T1000 (cell line): ENCODE results near the gene NCL.
A peak's percentile ranks its signal among the peaks of the same experiment; 100 is the strongest.
"Not testable (repeated sequence)": the region's sequence is repeated elsewhere in the genome, so short reads cannot be mapped to it uniquely, and the experiment has no call there.

Experiments used
- DNase-seq: peaks from one replicate; lab custom pipeline; 2025; ENCODE audit warnings: mixed read lengths; lab: John Stamatoyannopoulos, UW

NCL gene

DNA sequence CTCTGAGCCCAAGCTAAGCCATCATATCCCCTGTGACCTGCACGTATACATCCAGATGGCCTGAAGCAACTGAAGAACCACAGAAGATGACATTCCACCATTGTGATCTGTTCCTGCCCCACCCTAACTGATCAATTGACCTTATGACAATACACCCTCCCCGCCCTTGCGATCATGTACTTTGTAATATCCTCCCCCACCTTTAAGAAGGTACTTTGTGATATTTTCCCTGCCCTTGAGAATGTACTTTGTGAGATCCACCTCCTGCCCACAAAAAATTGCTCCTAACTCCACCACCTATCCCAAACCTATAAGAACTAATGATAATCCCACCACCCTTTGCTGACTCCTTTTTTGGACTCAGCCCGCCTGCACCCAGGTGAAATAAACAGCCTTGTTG is 33.8 kb downstream of the NCL start:
- not testable (repeated sequence) for DNase-seq

- no peak for DNase-seq
Measured at GRCh38 chr2:231429901-231430300, 34.4 kb downstream of the NCL start.

DNA sequence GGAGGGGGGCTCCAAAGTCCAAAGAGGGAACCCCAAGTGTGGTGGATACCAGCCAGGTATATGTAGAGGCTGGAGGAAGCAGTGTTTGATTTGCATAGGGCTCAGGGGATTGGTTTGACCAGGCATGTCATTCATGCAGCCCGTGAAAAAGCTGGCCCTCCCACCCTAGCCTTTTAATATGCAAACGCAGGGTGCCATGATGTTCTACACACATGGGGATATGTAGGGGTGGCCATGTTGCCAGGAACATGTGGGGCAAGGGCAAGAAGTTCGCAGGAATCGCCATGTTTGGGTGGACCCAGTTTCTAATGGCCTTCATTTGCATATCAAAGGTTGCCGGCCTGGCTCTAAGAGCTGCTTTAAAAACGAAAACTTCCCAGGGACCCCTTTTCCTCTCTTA is 35.1 kb downstream of the NCL start:
- no peak for DNase-seq

DNA sequence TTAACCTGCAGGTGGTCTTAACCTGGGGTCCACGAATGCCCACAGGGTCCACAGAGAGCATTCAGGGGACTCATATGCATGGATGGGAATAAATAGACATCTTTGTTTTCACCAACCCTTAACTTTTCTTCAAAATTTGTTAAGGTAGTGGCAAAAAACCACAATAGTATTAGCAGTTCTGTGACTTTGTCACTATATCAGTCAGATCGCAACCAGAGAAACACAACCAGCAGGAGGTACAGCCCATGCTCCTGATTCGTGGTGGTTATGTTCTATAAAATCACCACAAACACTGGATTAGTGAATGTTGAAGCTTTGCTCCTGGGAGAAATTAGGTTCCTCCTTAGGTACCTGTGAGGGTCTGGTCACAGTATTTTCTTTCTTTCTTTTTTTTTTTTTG is 37.2 kb downstream of the NCL start:
- DNase-seq, result no peak

GRCh38 chr2:231425811-231426703 is 38.2 kb downstream of the NCL start:
- no peak for DNase-seq

- no peak for DNase-seq
Measured at GRCh38 chr2:231425291-231425810, 38.9 kb downstream of the NCL start.

- no peak for DNase-seq
Measured at GRCh38 chr2:231423176-231423575, 41.1 kb downstream of the NCL start.

DNA sequence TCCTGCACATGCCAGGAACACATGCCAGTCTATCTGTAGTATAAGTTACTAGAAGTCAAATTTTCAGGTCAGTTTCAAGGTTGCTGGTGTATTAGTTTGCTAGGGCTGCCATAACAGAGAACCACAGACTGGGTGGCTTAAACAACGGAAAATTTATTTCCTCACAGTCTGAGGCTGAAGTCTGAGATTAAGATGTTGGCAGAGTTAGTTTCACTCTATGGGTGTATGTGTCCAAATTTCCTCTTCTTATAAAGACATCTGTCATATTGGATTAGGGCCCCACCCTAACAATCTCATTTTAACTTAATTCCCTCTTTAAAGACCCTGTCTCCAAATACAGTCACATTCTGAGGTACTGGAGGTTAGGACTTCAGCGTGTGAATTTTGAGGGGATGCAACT is 42.2 kb downstream of the NCL start:
- DNase-seq, result no peak

GRCh38 chr2:231421051-231421580 is 43.2 kb downstream of the NCL start:
- DNase-seq, result no peak

- DNase-seq, result no peak
Measured at GRCh38 chr2:231418820-231419640, 45.3 kb downstream of the NCL start.

DNA sequence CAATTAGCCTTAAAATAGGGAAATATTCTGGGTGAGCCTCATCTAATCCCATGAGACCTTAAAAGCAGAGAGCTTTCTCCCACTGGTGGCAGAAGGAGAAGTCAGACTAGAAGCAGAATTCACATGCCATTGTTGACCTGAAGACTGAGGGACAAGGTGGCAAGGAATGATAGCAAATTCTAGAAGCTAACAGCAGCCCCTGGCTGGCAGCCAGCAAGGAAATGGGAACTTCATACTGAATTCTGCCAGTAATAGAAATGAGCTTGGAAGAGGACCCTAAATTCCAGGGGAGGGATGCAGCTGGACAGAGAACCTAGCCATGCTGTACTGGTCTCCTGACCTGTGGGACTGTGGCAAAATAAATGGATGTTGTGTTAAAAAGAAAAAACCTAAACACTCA is 49.3 kb downstream of the NCL start:
- no peak for DNase-seq

DNA sequence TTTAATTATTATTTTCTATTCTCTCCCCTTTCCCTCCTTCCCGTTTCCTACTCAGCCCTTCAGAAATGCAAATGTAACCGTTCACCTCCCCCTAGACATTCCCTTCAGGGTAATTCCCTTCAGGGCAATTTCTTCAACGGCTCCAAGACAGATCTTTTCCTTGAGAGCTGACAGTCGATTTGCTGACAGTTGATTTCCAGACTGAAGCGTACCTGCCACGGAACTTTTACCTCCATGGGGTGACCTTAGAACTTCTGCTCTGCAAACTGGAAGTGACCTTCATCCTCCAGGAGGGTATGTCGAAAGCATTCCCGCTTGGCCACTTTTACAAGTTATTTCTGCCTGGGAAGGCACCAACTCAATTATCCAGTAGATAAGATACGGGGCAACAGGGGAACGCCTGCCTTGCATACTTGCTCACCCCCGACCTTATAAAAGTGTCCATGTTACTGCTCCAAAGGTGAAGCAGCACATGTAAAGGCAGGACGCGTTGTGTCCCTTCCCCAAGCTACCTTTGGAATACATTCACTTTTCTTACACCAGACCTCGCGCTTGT is 50.3 kb downstream of the NCL start:
- no peak for DNase-seq

DNA sequence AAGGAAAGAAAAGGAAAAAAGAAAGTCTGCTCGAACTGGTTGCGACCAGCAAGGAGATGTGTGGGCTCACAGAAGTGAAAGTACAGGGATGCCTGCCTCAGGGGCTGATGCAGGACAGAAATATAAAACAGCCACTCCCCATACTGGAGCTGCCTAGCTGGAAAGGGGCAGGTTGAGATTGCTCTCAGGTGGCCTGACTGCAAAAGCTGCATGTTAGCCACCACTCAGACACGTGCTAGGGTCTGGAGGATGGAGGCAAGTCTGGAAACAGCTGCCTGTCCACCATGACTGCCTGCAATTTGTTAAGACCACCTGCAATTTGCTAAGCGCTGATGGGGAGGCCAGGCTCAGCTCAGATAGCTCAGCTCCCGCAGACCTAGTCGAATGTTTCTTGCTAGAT is 50.8 kb downstream of the NCL start:
- no peak for DNase-seq

GRCh38 chr2:231412618-231412963 is 51.7 kb downstream of the NCL start:
- DNase-seq, result no peak

DNA sequence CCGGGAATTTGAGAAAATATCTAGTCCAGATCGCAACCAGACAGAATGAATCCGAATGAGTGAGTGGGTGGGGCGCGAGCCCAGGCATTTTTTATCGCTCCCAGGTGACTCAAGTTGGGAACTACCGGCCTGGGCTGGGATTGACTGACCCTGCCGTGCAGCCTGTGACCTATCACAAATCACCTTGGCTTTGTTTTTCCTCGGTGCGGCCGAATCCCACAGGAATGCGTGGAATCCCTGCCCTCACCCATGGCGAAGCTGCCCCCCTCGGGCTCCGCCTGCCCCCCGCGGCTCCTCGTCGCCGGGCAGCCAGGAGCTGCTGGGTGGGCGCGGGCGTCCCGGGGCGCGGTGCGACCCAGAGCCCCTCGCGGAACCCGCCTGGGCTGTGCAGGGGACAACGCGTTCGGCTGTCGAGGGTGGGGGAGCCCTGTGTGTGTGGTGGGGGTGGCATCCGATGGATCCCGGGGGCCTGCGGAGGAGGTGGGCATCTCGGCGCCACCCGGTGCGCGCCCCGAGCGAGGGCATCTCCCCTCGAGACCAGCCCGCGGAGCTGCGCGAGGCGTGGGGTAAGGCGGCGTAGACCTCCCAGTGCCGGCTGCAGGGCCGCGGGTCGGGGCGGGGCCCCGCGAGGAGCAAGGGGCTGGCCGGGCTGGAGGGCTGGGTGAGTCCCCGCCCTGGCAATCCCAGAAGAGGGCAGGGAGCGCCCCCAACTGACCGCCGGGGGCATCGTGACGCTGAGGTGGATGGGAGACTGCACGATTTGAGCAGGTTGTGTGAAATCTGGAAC is 52.3 kb downstream of the NCL start:
- DNase-seq, result peak; percentile 83

DNA sequence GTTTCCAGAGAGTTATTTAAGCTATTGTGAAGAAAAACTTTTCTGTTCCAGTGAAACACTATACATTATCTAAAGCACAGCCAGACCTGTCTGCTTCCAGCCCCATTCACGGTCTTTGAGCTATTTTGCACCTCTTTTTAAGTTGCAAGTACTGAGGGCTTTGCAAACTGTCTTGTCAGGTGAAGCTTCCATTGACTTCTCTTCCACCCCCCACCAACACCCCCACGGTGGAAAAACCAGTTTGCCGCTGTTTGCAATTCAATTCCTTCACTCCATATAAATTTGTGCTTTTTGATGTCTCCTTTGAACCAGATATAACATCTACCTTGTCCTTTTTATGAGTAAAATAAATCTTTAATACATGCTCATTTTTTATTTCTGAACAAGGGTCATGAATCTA is 53.0 kb downstream of the NCL start:
- no peak for DNase-seq

DNA sequence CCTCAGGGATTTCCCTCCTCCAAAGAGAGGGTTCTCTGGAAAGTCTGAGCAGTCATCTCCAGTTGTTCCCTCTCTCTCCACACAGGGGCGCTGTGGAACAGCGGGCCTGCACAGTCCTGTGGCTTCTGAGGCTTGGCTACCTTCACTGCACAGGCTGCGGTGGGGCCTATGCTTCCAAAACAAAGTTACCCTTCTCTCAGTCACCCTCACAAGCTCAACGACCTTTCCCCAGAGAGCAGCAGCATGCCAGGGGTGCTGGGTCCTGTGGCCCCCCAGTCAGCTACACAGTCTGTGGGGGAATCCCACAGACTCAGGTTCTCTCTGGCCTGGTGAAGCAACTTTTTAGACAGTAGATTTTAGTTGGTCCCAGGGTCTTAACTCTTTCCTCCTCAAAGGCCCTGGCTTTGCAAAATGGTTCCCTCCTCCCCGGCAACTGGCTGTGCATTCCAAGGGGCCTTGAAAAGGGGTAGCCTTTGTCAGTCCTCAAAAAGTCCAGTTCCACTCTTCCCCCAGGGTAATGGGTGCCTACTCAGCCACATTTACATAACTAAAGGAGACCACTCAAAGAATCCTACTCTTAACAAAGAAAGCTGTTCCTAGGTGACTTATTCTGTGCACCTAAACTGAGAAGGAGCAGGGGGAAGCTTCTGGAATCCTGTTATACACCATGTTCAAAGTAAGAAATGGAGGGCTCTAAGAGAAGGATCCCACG is 53.8 kb downstream of the NCL start:
- DNase-seq, result no peak

GRCh38 chr2:231409776-231410175 is 54.5 kb downstream of the NCL start:
- DNase-seq, result no peak

DNA sequence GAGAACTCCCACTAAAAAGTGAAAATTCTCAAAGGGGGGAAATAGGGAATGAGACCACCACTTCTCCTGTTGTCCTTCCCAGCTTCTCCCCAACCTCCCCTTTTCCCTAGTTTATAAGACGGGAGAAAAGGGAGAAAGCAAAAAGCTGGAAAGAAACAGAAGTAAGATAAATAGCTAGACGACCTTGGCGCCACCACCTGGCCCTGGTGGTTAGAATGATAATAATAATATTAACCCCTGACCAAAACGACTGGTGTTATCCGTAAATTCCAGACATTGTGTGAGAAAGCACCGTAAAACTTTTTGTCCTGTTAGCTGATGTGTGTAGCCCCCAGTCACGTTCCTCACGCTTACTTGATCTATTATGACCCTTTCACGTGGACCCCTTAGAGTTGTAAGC is 56.0 kb downstream of the NCL start:
- DNase-seq, result not testable (repeated sequence)

DNA sequence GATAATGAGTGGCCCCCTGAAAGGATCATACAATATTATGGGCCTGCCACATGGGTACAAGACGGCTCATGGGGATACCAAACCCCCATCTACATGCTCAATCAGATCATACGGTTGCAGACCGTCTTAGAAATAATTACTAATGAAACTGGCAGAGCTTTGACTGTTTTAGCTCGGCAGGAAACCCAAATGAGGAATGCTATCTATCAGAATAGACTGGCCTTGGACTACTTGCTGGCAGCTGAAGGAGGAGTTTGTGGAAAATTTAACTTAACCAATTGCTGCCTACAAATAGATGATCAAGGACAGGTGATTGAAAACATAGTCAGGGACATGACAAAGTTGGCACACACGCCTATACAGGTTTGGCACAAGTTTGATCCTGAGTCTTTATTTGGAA is 56.6 kb downstream of the NCL start:
- not testable (repeated sequence) for DNase-seq
